Activated CD8-positive, alpha-beta T cell treated with anti-CD3 and anti-CD28 coated beads, Interleukin-2, amount 10 ng/mL, durations not matched to agents 7 days and 5 days (primary cell): ENCODE data around the gene LRRC10B. TPM values are rescaled to one million over a fixed set of nuclear protein-coding genes. Genes with fewer than 3 reads are reported as not detected.

Source experiments
- ATAC-seq: fragments of 150-1000 bp; cut with Tn5 transposase; one replicate; pipeline ENCODE4 v1.10.0; 2021; ENCODE audit warnings: moderate library complexity
- CTCF ChIA-PET: fragments of 350-600 bp; sonication (Branson Sonifier 250); formaldehyde crosslinking; loops from one replicate; lab custom pipeline; 2021; ENCODE audit warnings: antibody characterized with exemption; lab: Charles Lee
- POLR2A ChIA-PET: fragments of 350-600 bp; sonication (Branson Sonifier 250); formaldehyde crosslinking; loops from one replicate; lab custom pipeline; 2021; ENCODE audit warnings: antibody characterized with exemption; lab: Charles Lee
- DNase-seq: peaks from one replicate; pipeline ENCODE4 v3.0.0-alpha.2; 2020
- H3K27ac Mint-ChIP-seq: one replicate; pipeline ENCODE4 v1.8.0; 2021; ENCODE audit warnings: mild to moderate bottlenecking, mixed read lengths
- H3K27me3 Mint-ChIP-seq: one replicate; pipeline ENCODE4 v1.8.0; 2021; ENCODE audit warnings: low read depth, mixed read lengths
- H3K36me3 Mint-ChIP-seq: one replicate; pipeline ENCODE4 v1.8.0; 2021; ENCODE audit warnings: low read depth, mixed read lengths
- H3K4me1 Mint-ChIP-seq: one replicate; pipeline ENCODE4 v1.8.0; 2021; ENCODE audit warnings: low read depth, mixed read lengths
- H3K4me3 Mint-ChIP-seq: one replicate; pipeline ENCODE4 v1.8.0; 2021; ENCODE audit warnings: mild to moderate bottlenecking, mixed read lengths
- H3K9me3 Mint-ChIP-seq: one replicate; pipeline ENCODE4 v1.8.0; 2022; ENCODE audit warnings: mixed read lengths; ENCODE audit not compliant: insufficient read depth
- microRNA-seq: library from miRNA; unstranded; fragments of <30 nt; microRNA quantifications from one replicate; pipeline ENCODE4 v1.2.0, GENCODE V29; 2022
- total RNA-seq, 2 experiments: library from RNA; stranded (reverse); gene quantifications; one replicate each; pipeline ENCODE4 v1.2.3, GENCODE V29; 2021

LRRC10B gene
- total RNA-seq, 2 experiments from 2014 or later: not detected

GRCh38 chr11:61554172-61554988, 45.8 kb downstream of the LRRC10B start:
- Mint-ChIP-seq H3K4me1 (no peaks in the 10 kb centered on the region), H3K4me3 (no peak overlapping the region), H3K36me3 (no peaks in the 10 kb centered on the region), H3K9me3 (no peaks in the 10 kb centered on the region), H3K27me3 (peaks cover 31% of the 10 kb centered on the region), H3K27ac (no peak overlapping the region)
- ATAC-seq: peak; percentile 21
- ChIA-PET CTCF (no interaction called here), POLR2A (no interaction called here)
- no peak for DNase-seq

GRCh38 chr11:61555051-61555969, 46.8 kb downstream of the LRRC10B start:
- no peak overlapping the region for H3K4me3 Mint-ChIP-seq
- ATAC-seq: no peak
- DNase-seq: no peak
- H3K36me3 Mint-ChIP-seq: no peaks in the 10 kb centered on the region
- no peaks in the 10 kb centered on the region for H3K9me3 Mint-ChIP-seq
- ChIA-PET POLR2A (no interaction called here), CTCF (no interaction called here)
- H3K27ac Mint-ChIP-seq: no peak overlapping the region
- peaks cover 31% of the 10 kb centered on the region for H3K27me3 Mint-ChIP-seq
- no peaks in the 10 kb centered on the region for H3K4me1 Mint-ChIP-seq

GRCh38 chr11:61555978-61556377, 47.4 kb downstream of the LRRC10B start:
- Mint-ChIP-seq H3K4me1 (no peaks in the 10 kb centered on the region), H3K4me3 (no peak overlapping the region), H3K27ac (no peak overlapping the region), H3K27me3 (peaks cover 34% of the 10 kb centered on the region), H3K36me3 (no peaks in the 10 kb centered on the region), H3K9me3 (no peaks in the 10 kb centered on the region)
- POLR2A ChIA-PET: no interaction called here
- CTCF ChIA-PET: no interaction called here
- ATAC-seq (no peak), DNase-seq (no peak)

- Mint-ChIP-seq H3K4me3 (no peak overlapping the region), H3K9me3 (no peaks in the 10 kb centered on the region), H3K27ac (no peak overlapping the region), H3K4me1 (no peaks in the 10 kb centered on the region), H3K27me3 (peaks cover 34% of the 10 kb centered on the region), H3K36me3 (no peaks in the 10 kb centered on the region)
- ChIA-PET CTCF (no interaction called here), POLR2A (no interaction called here)
- DNase-seq: no peak
- ATAC-seq: no peak
These were observed 48.1 kb downstream of the LRRC10B start for GRCh38 chr11:61556621-61557020.

Small RNA genes lying within 50 kb of the gene (microRNA-seq; reads per million reads assigned to microRNA genes)
- gene MIR4488: not detected

Other genes starting within 250 kb of the LRRC10B start
- gene VWCE, start 213.4 kb upstream of the LRRC10B start, total RNA-seq: 1 to 10 TPM; 2.2 to 3.3 TPM
- gene DDB1, start 175.6 kb upstream of the LRRC10B start, total RNA-seq: 100 to 1,000 TPM; 202 to 214 TPM
- gene TKFC, start 175.5 kb upstream of the LRRC10B start, total RNA-seq: 10 to 100 TPM; 24.1 to 26.4 TPM
- gene CYB561A3, start 146.9 kb upstream of the LRRC10B start, total RNA-seq: 10 to 100 TPM; 53.2 to 55.6 TPM
- gene TMEM138, start 146.4 kb upstream of the LRRC10B start, total RNA-seq: 10 to 100 TPM; 57.4 to 57.5 TPM
- gene TMEM216, start 116.2 kb upstream of the LRRC10B start, total RNA-seq: 1 to 10 TPM; 6.3 to 6.4 TPM
- 10 to 100 TPM; 94.8 to 98.4 TPM for gene CPSF7, start 78.8 kb upstream of the LRRC10B start, total RNA-seq
- 10 to 100 TPM; 51.6 to 54.3 TPM for gene SDHAF2, start 78.6 kb upstream of the LRRC10B start, total RNA-seq
- gene SYT7, start 72.3 kb downstream of the LRRC10B start, total RNA-seq: not detected
- under 1 TPM in 1 of 2 experiments, not detected in 1; 0.05 TPM for gene DAGLA, start 171.6 kb downstream of the LRRC10B start, total RNA-seq
- 1 to 10 TPM; 2.8 to 2.9 TPM for gene MYRF, start 243.9 kb downstream of the LRRC10B start, total RNA-seq